Heart left ventricle (tissue), 13 donors: ENCODE results near the gene CEACAM16.

Experiments
- CTCF ChIP-seq, 12 donors: fragments of 200-600 bp; sonication (generic) in 4 of 12; IDR thresholded peaks; one replicate each; pipeline versions ENCODE4 v1.5.0 to v1.8.0; 2018 to 2022; ENCODE audit warnings: antibody characterized with exemption in 12 of 12, mild to moderate bottlenecking in 5 of 12
- POLR2A ChIP-seq, 2 donors: fragments of 450-650 bp; IDR thresholded peaks; one replicate each; pipeline ENCODE4 v1.6.1; 2017; ENCODE audit warnings: antibody characterized with exemption in 2 of 2, mild to moderate bottlenecking in 2 of 2, moderate library complexity in 2 of 2
- donor health status: ischemic (EF 13 %, LVEDD 7.1; RV severe dilation, severe dysfunction).
- donor health status: DM: no; HTN: yes; CAD: no.
- donor health status: DM: no; HTN: no; CAD: no.
- donor health status: ischemic (EF 25% LVEDD 6.9; RV normal size, moderate dysfunction).
- donor health status: ischemic (EF 25% LVEDD 5.7; RV mildly dilated, moderate dysfunction).
- donor health status: ischemic (EF 35%, LVEDD 5.7; RV mildly dilated, moderate dysfunction).
- donor health status: nonischemic (EF 11% LVEDD 7.7; RV severe dilation, severe dysfunction).
- donor health status: DM: yes; HTN: yes; CAD: no.
- donor health status: PGD.
- donor health status: ischemic (EF 29% LVEDD 5.4; RV normal size, mild dysfunction).
- donor health status: nonischemic (EF 23%, LVEDD 6.1; RV moderate dilation, normal function).

- TF ChIP-seq CTCF (IDR thresholded peaks at IDR 0.05) (no peak), POLR2A (IDR thresholded peaks at IDR 0.05) (no peak)
Measured at GRCh38 chr19:44752123-44752815, 53.3 kb downstream of the CEACAM16 start.
